NCI-H187 (cell line): ENCODE measurements around the gene SLC15A3.

Experiments
- DNase-seq, 2 experiments: peaks; one replicate each; lab custom pipeline; 2025; lab: John Stamatoyannopoulos, UW

Gene SLC15A3

GRCh38 chr11:60889869-60890311 lies 62.1 kb downstream of the SLC15A3 start:
- no peak for DNase-seq

DNA sequence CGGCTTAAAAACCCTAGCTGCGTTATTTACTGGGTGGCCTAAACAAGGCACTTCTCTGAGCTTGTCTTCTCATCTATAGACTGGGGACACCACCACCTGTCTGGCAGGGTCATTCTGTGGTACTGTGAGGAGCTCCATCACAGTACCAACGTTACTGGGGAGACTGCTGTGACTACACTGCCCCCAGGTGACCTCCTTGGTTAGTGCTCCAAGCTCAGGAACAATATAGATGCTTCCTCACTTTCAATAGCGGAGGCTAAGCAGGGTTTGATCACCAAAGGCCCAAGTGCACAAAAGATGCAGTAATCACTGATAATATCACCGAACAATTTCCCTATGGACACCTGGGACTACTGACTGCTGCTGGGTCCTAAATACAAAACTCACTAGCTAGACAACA lies 64.4 kb downstream of the SLC15A3 start:
- DNase-seq = peak in 1 of 2 experiments; percentile 2
